Measurements from ENCODE around the gene LYPD6.

Gene LYPD6

DNA sequence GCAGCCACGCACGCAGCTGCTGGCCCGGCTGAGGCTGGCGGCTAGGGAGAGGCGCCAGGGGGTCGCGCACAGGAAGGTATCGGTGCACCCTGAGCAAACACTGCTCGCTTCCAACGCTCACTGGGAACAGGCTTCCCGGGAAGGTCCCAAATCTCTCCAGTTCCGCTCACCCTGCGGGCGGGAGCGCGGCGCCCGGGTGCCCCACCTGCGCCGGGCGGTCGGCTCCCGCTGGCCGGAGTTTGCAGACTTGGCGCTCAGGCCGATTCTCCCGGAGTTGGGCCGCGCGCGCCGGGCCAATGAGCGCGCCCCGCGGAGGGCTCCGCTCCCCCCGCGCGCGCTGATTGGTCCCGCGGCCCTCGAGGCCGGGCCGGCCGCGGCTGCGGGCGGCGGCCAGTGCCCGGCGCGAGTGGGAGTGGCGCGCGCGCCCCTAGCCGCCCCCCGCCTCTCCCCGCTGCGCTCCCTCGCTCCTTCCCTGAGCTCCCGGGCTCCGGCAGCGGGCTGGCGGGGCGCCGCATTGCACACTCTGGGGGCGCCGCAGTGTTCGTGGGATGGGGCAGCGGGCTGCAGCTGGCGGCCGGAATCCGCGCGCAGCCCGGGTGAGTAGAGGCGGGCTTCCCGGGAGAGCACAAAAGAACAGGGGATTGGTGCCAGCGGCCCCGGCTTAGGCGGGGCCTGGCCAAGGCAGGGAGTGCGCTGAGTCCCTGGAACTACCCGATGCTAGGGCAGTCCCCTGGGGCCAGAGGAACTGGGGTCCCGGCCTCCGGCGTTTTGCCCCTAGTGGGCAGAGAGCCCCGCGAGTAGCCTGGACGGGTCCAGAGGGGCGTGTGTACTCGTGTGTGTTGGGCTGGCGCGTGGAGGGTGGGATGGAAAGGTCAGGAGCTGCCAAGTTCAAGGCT lies at the start of gene LYPD6 (continued):
- TF ChIP-seq, protein P1, sequence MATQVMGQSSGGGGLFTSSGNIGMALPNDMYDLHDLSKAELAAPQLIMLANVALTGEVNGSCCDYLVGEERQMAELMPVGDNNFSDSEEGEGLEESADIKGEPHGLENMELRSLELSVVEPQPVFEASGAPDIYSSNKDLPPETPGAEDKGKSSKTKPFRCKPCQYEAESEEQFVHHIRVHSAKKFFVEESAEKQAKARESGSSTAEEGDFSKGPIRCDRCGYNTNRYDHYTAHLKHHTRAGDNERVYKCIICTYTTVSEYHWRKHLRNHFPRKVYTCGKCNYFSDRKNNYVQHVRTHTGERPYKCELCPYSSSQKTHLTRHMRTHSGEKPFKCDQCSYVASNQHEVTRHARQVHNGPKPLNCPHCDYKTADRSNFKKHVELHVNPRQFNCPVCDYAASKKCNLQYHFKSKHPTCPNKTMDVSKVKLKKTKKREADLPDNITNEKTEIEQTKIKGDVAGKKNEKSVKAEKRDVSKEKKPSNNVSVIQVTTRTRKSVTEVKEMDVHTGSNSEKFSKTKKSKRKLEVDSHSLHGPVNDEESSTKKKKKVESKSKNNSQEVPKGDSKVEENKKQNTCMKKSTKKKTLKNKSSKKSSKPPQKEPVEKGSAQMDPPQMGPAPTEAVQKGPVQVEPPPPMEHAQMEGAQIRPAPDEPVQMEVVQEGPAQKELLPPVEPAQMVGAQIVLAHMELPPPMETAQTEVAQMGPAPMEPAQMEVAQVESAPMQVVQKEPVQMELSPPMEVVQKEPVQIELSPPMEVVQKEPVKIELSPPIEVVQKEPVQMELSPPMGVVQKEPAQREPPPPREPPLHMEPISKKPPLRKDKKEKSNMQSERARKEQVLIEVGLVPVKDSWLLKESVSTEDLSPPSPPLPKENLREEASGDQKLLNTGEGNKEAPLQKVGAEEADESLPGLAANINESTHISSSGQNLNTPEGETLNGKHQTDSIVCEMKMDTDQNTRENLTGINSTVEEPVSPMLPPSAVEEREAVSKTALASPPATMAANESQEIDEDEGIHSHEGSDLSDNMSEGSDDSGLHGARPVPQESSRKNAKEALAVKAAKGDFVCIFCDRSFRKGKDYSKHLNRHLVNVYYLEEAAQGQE (tag by site-specific recombination; IDR thresholded peaks at IDR 0.05), result no peak
- TF ChIP-seq, protein P2, sequence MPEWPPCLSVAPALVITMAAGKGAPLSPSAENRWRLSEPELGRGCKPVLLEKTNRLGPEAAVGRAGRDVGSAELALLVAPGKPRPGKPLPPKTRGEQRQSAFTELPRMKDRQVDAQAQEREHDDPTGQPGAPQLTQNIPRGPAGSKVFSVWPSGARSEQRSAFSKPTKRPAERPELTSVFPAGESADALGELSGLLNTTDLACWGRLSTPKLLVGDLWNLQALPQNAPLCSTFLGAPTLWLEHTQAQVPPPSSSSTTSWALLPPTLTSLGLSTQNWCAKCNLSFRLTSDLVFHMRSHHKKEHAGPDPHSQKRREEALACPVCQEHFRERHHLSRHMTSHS (tag by site-specific recombination; IDR thresholded peaks at IDR 0.05), result no peak
- TF ChIP-seq ZNF214 (tag by site-specific recombination; IDR thresholded peaks at IDR 0.05; ENCODE audit: borderline replicate concordance), result no peak
- peak; percentile 86 for TF ChIP-seq ZBTB8A (tag by site-specific recombination; IDR thresholded peaks at IDR 0.05)
- TF ChIP-seq ZIC2 (tag by site-specific recombination; IDR thresholded peaks at IDR 0.05), result peak; percentile 70
- TF ChIP-seq, protein P3, sequence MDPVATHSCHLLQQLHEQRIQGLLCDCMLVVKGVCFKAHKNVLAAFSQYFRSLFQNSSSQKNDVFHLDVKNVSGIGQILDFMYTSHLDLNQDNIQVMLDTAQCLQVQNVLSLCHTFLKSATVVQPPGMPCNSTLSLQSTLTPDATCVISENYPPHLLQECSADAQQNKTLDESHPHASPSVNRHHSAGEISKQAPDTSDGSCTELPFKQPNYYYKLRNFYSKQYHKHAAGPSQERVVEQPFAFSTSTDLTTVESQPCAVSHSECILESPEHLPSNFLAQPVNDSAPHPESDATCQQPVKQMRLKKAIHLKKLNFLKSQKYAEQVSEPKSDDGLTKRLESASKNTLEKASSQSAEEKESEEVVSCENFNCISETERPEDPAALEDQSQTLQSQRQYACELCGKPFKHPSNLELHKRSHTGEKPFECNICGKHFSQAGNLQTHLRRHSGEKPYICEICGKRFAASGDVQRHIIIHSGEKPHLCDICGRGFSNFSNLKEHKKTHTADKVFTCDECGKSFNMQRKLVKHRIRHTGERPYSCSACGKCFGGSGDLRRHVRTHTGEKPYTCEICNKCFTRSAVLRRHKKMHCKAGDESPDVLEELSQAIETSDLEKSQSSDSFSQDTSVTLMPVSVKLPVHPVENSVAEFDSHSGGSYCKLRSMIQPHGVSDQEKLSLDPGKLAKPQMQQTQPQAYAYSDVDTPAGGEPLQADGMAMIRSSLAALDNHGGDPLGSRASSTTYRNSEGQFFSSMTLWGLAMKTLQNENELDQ (tag by site-specific recombination; IDR thresholded peaks at IDR 0.05; ENCODE audit: low read depth), result no peak
- no peak for TF ChIP-seq ZFP41 (tag by site-specific recombination; IDR thresholded peaks at IDR 0.05; ENCODE audit: borderline replicate concordance)
- peak; percentile 45; the same call in 1 of the 2 replicates for TF ChIP-seq ZNF561 (tag by site-specific recombination; IDR thresholded peaks at IDR 0.05; ENCODE audit: borderline replicate concordance)
- 0 out of 2 replicates have a peak, but pooled peaks have one; percentile 29 for TF ChIP-seq SP3 (tag by site-specific recombination; IDR thresholded peaks at IDR 0.05)
- TF ChIP-seq ZNF10 (tag by site-specific recombination; IDR thresholded peaks at IDR 0.05), result no peak; the same call in 1 of the 2 replicates
- peak; percentile 42; the same call in 1 of the 2 replicates for TF ChIP-seq ZNF423 (tag by site-specific recombination; IDR thresholded peaks at IDR 0.05)
- no peak for TF ChIP-seq ZNF114 (tag by site-specific recombination; IDR thresholded peaks at IDR 0.05)
- 0 out of 2 replicates have a peak, but pooled peaks have one; percentile 2 for TF ChIP-seq ZNF629 (tag by site-specific recombination; IDR thresholded peaks at IDR 0.05)
- TF ChIP-seq BCL11A (tag by site-specific recombination; IDR thresholded peaks at IDR 0.05; ENCODE audit: low read depth), result no peak
- TF ChIP-seq ZSCAN23 (tag by site-specific recombination; IDR thresholded peaks at IDR 0.05), result no peak
- no peak for TF ChIP-seq ZNF626 (tag by site-specific recombination; IDR thresholded peaks at IDR 0.05)
- no peak for TF ChIP-seq ZNF623 (tag by site-specific recombination; IDR thresholded peaks at IDR 0.05)
- TF ChIP-seq, protein P4, sequence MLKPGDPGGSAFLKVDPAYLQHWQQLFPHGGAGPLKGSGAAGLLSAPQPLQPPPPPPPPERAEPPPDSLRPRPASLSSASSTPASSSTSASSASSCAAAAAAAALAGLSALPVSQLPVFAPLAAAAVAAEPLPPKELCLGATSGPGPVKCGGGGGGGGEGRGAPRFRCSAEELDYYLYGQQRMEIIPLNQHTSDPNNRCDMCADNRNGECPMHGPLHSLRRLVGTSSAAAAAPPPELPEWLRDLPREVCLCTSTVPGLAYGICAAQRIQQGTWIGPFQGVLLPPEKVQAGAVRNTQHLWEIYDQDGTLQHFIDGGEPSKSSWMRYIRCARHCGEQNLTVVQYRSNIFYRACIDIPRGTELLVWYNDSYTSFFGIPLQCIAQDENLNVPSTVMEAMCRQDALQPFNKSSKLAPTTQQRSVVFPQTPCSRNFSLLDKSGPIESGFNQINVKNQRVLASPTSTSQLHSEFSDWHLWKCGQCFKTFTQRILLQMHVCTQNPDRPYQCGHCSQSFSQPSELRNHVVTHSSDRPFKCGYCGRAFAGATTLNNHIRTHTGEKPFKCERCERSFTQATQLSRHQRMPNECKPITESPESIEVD (tag by site-specific recombination; IDR thresholded peaks at IDR 0.05), result no peak
- TF ChIP-seq, protein P5, sequence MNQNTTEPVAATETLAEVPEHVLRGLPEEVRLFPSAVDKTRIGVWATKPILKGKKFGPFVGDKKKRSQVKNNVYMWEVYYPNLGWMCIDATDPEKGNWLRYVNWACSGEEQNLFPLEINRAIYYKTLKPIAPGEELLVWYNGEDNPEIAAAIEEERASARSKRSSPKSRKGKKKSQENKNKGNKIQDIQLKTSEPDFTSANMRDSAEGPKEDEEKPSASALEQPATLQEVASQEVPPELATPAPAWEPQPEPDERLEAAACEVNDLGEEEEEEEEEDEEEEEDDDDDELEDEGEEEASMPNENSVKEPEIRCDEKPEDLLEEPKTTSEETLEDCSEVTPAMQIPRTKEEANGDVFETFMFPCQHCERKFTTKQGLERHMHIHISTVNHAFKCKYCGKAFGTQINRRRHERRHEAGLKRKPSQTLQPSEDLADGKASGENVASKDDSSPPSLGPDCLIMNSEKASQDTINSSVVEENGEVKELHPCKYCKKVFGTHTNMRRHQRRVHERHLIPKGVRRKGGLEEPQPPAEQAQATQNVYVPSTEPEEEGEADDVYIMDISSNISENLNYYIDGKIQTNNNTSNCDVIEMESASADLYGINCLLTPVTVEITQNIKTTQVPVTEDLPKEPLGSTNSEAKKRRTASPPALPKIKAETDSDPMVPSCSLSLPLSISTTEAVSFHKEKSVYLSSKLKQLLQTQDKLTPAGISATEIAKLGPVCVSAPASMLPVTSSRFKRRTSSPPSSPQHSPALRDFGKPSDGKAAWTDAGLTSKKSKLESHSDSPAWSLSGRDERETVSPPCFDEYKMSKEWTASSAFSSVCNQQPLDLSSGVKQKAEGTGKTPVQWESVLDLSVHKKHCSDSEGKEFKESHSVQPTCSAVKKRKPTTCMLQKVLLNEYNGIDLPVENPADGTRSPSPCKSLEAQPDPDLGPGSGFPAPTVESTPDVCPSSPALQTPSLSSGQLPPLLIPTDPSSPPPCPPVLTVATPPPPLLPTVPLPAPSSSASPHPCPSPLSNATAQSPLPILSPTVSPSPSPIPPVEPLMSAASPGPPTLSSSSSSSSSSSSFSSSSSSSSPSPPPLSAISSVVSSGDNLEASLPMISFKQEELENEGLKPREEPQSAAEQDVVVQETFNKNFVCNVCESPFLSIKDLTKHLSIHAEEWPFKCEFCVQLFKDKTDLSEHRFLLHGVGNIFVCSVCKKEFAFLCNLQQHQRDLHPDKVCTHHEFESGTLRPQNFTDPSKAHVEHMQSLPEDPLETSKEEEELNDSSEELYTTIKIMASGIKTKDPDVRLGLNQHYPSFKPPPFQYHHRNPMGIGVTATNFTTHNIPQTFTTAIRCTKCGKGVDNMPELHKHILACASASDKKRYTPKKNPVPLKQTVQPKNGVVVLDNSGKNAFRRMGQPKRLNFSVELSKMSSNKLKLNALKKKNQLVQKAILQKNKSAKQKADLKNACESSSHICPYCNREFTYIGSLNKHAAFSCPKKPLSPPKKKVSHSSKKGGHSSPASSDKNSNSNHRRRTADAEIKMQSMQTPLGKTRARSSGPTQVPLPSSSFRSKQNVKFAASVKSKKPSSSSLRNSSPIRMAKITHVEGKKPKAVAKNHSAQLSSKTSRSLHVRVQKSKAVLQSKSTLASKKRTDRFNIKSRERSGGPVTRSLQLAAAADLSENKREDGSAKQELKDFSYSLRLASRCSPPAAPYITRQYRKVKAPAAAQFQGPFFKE (tag by site-specific recombination; IDR thresholded peaks at IDR 0.05; ENCODE audit: borderline replicate concordance), result no peak
- TF ChIP-seq ZNF777 (tag by site-specific recombination; IDR thresholded peaks at IDR 0.05; ENCODE audit: borderline replicate concordance), result 0 out of 2 replicates have a peak, but pooled peaks have one; percentile 9
- TF ChIP-seq TCF7L2 (IDR thresholded peaks at IDR 0.05; ENCODE audit: borderline replicate concordance, low read depth, low read length), result no peak
- TF ChIP-seq ZSCAN16 (tag by site-specific recombination; IDR thresholded peaks at IDR 0.05), result 0 out of 2 replicates have a peak, but pooled peaks have one; percentile 32
- no peak for TF ChIP-seq ZNF785 (tag by site-specific recombination; IDR thresholded peaks at IDR 0.05)
- TF ChIP-seq ZFHX2 (tag by site-specific recombination; conservative IDR thresholded peaks at IDR 0.05), result peak; percentile 79
